Lower leg skin (tissue), 3 donors: Measurements from ENCODE around the gene CAMK2N1.

Experiments used
- CTCF ChIP-seq, 3 donors: fragments of 450-650 bp; IDR thresholded peaks; one replicate each; pipeline ENCODE4 v1.5.1; 2016; ENCODE audit warnings: antibody characterized with exemption in 3 of 3, mild to moderate bottlenecking in 3 of 3, moderate library complexity in 2 of 3
- POLR2A ChIP-seq, 2 donors: fragments of 450-650 bp; IDR thresholded peaks; one replicate each; pipeline ENCODE4 v1.6.1; 2016 to 2017; ENCODE audit warnings: antibody characterized with exemption in 2 of 2, mild to moderate bottlenecking in 1 of 2, moderate library complexity in 1 of 2

- TF ChIP-seq CTCF (IDR thresholded peaks at IDR 0.05) (no peak), POLR2A (IDR thresholded peaks at IDR 0.05) (no peak)
These were observed 22.4 kb upstream of the CAMK2N1 start for GRCh38 chr1:20508411-20508771.
